NCI-H345 treated with DMSO at 0.1 percent for 48 hours (cell line): ENCODE data around the gene CEACAM20.
"Not testable (repeated sequence)": the region's sequence is repeated elsewhere in the genome, so short reads cannot be mapped to it uniquely, and the experiment has no call there.

Source experiments
- DNase-seq: peaks from one replicate; lab custom pipeline; 2025; ENCODE audit not compliant: unreplicated experiment; lab: John Stamatoyannopoulos, UW

CEACAM20 gene

GRCh38 chr19:44549507-44549906, 20.0 kb upstream of the CEACAM20 start:
- DNase-seq, result no peak

DNA sequence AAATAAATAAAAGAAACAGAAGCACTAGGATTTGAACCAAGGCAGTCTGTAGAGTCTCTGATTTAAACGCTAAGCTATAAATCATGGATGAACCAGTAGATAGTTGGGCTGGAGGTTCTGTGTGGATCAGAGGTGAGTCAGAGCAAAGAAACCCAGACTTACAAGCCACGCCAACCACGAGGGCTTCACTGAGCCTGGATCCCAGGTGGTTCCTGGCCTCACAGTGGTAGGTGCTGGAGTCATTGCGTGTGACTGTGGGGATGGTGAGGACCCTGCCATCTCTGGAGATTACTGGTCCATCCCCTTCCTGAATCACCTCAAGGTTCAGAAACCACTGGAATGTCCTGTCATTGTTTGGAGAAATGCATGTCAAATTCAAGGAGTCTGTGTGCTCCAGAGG, 19.3 kb upstream of the CEACAM20 start:
- no peak for DNase-seq

DNA sequence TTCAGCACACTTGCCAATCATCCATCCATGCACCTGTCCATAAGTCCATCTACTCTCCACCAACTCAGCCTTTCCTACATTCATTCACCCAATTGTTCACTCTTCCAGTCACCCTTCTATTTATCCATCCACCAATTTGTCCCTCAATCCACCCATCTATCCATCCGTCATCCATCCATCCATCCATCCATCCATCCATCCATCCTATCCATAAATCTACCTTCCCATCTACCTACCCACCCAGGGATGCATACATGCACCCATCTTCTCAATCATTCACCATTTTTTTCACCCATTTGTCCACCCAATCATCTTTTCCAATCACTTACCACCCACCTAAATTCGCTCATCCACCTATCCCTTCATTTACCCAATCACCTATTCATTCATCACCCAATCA, 14.6 kb upstream of the CEACAM20 start:
- no peak for DNase-seq

GRCh38 chr19:44542671-44543070, 13.2 kb upstream of the CEACAM20 start:
- no peak for DNase-seq

DNA sequence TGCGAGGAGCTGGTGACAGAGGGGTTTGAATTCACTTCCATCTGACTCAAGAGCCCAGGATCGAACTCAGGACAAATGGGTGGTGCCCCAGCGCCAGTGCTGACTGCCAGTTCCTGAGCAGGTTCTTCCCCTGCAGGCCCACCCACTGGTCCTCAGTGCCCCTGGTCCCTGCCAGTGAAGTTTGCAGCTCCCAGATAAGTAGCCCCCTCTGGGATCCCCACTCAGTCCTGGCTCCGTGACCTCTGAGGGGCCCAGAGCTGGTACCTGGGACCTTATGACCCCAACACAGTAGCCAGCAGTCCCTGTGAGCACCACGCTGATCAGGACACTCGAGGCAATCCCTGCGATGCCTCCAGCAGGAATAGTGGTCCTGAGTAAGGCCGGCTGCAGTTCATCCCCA, 11.3 kb upstream of the CEACAM20 start:
- DNase-seq, result no peak

GRCh38 chr19:44539991-44540390, 10.5 kb upstream of the CEACAM20 start:
- DNase-seq, result no peak

DNA sequence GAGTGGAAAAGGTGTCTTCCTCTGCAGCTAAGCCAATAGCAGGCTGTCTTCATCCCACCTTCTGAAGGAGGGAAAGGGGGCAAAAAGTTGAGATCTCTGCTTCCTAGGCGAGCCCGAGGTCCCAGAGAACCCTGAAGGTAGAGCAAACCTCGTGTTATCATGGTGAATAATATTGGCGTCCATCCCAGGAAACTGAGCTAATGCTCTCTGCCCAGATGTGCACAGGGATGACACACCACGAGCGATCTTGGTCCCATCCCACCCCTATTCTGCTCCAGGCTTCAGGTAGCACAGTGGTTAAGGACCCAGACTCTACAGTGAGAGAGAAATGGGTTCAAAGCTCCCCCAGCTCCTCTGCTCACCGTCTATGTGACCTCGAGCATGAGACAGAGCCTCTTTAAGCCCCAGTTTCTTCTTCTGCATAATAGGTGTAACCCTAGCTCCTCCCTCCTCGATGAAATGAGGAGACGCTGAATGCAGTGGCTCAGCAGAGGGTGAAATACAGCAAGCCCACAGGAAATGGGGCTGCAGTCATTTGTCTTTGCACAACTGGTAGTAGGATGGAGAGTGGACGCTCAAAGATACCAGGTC, 9.9 kb upstream of the CEACAM20 start:
- DNase-seq, result no peak

DNA sequence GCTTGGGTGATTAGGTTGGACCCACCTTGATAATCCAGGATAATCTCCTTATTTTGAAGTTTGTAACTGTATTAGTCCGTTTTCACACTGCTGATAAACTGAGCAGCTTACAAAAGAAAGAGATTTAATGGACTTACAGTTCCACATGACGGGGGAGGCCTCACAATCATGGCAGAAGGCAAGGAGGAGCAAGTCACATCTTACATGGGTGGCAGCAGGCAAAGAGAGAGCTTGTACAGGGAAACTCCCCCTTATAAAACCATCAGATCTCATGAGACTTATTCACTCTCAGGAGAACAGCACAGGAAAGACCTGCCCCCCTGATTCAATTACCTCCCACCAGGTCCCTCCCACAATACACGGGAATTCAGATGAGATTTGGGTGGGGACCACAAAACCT, 5.9 kb upstream of the CEACAM20 start:
- DNase-seq, result not testable (repeated sequence)

GRCh38 chr19:44532819-44533218, 3.3 kb upstream of the CEACAM20 start:
- DNase-seq, result no peak

DNA sequence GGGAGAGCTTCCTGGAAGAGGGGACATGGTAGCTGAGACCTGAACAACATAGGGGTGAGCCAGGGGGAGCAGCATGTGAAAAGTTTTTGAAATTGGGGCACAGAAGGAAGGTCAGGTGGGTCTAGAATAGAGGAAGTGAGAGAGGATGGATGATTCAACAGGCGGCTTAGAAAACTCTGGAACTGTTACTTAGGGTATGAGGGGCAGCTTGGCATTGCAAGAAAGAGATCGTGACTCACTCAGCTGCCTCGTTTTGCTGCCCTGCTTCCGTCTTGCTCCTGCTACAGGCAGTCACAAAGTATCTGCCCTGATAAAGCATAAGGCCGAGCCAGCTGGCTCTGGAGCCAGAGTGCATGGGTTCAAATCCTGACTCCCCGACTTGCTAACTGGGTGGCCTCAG, 1.3 kb upstream of the CEACAM20 start:
- no peak for DNase-seq

- DNase-seq, result no peak
These were observed 1.9 kb downstream of the CEACAM20 start for GRCh38 chr19:44527554-44527953.

DNA sequence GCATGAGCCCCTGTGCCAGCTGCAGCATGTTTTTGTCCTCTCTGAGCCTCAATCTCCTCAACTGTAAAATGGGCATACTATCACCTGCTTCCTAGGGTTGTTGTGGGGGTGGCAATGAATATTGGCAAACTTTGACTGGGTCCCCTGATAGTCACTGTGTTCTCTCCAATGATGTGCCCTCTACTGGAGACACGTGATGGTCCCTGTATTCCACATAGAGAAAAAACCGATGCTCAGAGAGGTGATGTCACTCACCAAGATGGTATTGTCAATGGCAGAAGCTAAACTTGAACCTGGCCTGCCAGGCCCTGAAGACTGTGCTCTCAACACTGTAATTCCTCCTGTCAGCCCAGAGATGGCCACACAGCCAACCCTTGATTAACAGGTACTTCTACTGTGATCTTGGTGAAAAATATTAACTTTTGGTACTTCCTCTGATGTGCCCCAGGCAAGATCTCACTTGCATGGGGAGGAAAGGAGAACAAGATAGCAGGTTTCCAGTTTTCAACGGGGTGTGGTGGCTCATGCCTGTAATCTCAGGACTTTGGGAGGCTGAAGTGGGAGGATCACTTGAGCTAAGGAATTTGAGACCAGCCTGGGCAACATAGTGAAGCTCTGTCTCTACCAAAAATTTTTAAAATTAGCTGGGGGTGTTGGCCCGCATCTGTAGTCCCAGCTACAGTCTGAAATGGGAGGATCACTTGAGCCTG, 3.6 kb downstream of the CEACAM20 start:
- DNase-seq, result no peak

GRCh38 chr19:44521370-44521769, 8.1 kb downstream of the CEACAM20 start:
- DNase-seq, result no peak

GRCh38 chr19:44517146-44517545, 12.3 kb downstream of the CEACAM20 start:
- no peak for DNase-seq

DNA sequence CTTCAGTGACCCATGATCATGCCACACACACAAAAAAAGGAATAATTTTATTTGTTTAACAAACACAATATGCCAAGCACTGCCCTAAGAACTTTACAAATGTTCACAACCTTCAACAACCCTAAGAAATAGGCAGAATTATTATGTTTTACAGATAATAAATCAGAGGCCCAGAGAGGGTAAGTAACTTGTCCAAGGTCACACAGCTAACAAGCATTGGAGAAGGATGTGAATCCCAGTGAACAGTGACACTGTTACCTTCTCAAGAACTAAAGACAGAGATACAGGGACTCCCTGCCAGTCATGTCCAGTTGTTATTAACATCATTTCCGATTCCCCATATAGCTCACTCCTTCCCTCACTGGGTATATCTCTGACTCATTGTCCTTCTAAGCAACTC, 13.6 kb downstream of the CEACAM20 start:
- no peak for DNase-seq

GRCh38 chr19:44515031-44515430, 14.4 kb downstream of the CEACAM20 start:
- DNase-seq, result no peak

GRCh38 chr19:44512326-44513298, 16.9 kb downstream of the CEACAM20 start:
- no peak for DNase-seq

DNA sequence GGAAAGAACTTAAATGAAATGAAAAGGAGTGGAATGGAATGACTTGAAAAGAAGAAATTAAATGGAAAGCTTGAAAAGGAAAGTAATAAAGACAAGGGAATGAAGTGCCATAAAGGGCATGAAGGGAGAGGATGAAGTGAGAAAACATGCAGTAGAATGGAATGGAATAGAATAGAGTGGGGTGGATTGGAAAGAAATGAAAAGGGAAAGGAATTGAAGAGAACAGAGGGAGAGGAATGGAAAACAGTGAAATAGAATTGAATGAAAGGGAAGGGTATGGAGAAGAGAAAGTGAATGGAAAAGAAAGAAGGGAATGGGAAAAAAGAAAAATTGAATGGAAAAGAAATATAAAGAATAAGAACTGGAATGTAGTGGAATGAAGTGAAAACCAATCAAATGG, 20.0 kb downstream of the CEACAM20 start:
- no peak for DNase-seq

- peak; percentile 87 for DNase-seq
These were observed 29.2 kb downstream of the CEACAM20 start, which contains the start of gene ZNF180 for GRCh38 chr19:44499962-44500949. ZNF180 (minus strand) TSS chr19:44500522; CDS start chr19:44497334, 3,188 bp downstream.

DNA sequence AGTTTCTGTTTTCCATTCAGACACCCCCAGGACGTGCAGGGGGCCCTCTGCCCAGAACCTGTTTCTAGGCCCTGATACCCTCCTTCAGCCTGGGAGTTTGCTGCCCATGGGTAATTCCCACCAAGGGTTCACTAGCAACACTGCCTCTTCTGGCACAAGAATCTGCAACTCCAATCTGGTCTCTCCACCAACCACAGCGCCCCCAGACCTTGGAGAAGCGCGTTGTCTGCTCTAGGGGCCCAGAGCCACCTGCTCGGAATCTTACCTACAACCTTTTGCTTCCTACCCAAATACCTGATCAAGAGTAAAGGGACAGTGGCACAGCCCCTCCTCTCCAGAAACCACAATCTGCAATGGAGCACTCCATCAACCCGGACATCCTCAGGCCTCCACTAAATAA, 29.9 kb downstream of the CEACAM20 start:
- DNase-seq, result no peak
